Lower lobe of right lung (tissue), 2 donors: ENCODE data around the gene TXNDC2. TPM values are rescaled to one million over a fixed set of nuclear protein-coding genes. Genes with fewer than 3 reads are reported as not detected.
"Not testable (repeated sequence)": the region's sequence is repeated elsewhere in the genome, so short reads cannot be mapped to it uniquely, and the experiment has no call there.

Experiments used
- ATAC-seq, 2 donors: fragments of 200-7000 bp; cut with Tn5 transposase; one replicate each; pipeline ENCODE4 v1.9.1; 2020 to 2022; ENCODE audit warnings: mild to moderate bottlenecking in 2 of 2, moderate library complexity in 2 of 2
- DNase-seq: peaks from one replicate; pipeline ENCODE4 v3.0.0-alpha.2; 2020
- H3K27ac ChIP-seq: fragments of 200-600 bp; one replicate; pipeline ENCODE4 v1.8.0; 2022
- H3K27me3 ChIP-seq: fragments of 200-600 bp; one replicate; pipeline ENCODE4 v1.8.0; 2022; ENCODE audit warnings: low read depth
- H3K36me3 ChIP-seq: fragments of 200-600 bp; one replicate; pipeline ENCODE4 v1.8.0; 2022; ENCODE audit warnings: mild to moderate bottlenecking
- H3K4me1 ChIP-seq: fragments of 200-600 bp; one replicate; pipeline ENCODE4 v1.8.0; 2022
- H3K4me3 ChIP-seq: fragments of 200-600 bp; one replicate; pipeline ENCODE4 v1.8.0; 2022; ENCODE audit warnings: mild to moderate bottlenecking
- H3K9me3 ChIP-seq: fragments of 200-600 bp; one replicate; pipeline ENCODE4 v1.8.0; 2022
- intact Hi-C: fragments of 100-400 bp; cut with DNase I; formaldehyde crosslinking; loops from one replicate; pipeline ENCODE4 v1.11.0; 2022
- total RNA-seq: library from RNA; stranded (reverse); fragmentation: NEBNext Ultra II Directional; extraction: Animal tissue kit (Norgen Biotek cat#: 25700); gene quantifications from one replicate; pipeline ENCODE4 v1.2.1, GENCODE V29; 2021
- TF ChIP-seq, protein P1 (sequence below): fragments of 200-600 bp; IDR thresholded peaks from one replicate; pipeline ENCODE4 v1.8.0; 2022; ENCODE audit warnings: antibody characterized with exemption, mild to moderate bottlenecking
- donor health status: DM: no; HTN: yes; CAD: no; lungs with severe emphysema.

TXNDC2 gene
- total RNA-seq, 1 donor from 2014 or later = 0.12 TPM

DNA sequence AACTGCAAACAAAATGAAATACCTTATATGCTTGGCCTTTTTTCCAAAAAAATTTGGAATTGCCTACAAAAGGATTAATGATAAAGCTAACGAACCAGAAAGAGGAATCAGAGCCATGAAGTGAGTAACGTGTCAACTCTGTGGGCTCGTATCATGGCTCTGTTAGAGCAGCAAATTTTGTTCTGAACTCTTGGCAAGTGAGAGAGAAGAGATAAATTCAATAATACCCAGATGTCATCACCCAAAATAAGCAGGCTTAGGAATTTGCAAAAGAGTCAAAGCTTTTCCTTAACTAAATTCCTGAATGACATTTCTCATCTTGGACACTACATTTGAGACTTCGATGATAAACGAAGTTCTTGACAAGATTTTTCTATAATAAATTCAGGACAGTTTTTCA lies 4.4 kb downstream of the TXNDC2 start:
- no peak for DNase-seq
- no peak for ATAC-seq
- H3K27me3 ChIP-seq = no peaks in the 10 kb centered on the region
- H3K4me1 ChIP-seq = no peaks in the 10 kb centered on the region
- H3K36me3 ChIP-seq = no peaks in the 10 kb centered on the region
- TF ChIP-seq, protein P1, sequence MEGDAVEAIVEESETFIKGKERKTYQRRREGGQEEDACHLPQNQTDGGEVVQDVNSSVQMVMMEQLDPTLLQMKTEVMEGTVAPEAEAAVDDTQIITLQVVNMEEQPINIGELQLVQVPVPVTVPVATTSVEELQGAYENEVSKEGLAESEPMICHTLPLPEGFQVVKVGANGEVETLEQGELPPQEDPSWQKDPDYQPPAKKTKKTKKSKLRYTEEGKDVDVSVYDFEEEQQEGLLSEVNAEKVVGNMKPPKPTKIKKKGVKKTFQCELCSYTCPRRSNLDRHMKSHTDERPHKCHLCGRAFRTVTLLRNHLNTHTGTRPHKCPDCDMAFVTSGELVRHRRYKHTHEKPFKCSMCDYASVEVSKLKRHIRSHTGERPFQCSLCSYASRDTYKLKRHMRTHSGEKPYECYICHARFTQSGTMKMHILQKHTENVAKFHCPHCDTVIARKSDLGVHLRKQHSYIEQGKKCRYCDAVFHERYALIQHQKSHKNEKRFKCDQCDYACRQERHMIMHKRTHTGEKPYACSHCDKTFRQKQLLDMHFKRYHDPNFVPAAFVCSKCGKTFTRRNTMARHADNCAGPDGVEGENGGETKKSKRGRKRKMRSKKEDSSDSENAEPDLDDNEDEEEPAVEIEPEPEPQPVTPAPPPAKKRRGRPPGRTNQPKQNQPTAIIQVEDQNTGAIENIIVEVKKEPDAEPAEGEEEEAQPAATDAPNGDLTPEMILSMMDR = no peak
- H3K4me3 ChIP-seq = no peak overlapping the region
- no peak overlapping the region for H3K27ac ChIP-seq
- no peaks in the 10 kb centered on the region for H3K9me3 ChIP-seq
- intact Hi-C loops = no loop called here

DNA sequence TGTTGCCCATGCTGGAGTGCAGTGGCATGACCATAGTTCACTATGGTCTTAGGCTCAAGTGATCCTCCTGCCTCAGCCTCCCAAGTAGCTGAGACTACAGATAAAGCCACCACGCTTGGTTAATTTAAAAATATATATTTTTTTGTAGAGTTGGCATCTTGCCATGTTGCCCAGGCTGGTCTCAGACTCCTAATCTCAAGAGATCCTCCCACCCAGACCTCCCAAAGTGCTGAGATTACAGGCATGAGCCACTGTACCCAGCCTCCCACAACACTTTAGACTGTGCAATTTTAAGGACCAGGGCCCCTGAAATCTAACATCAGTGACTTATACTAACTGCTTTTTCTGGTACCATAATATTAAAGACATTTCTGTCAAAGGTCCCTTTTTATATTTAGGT lies 5.2 kb downstream of the TXNDC2 start:
- no peak for DNase-seq
- no peak for ATAC-seq

DNA sequence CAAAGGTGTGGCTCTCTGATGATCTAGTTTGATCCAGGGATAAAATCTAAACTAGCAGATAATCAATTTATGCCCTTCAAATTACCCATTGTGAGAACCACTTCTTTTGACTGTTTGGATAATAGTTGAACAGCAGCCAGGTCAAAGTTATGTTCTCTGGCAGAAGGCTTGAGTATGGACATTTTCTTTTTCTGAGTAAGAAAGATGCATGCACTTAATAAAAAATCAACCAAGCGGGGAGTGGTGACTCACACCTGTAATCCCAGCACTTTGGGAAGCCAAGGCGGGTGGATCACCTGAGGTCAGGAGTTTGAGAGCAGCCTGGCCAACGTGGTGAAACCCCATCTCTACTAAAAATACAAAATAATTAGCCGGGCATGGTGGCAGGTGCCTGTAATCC lies 5.7 kb downstream of the TXNDC2 start:
- ATAC-seq, H3K36me3 ChIP-seq, H3K9me3 ChIP-seq, DNase-seq, H3K4me1 ChIP-seq, intact Hi-C loops, H3K4me3 ChIP-seq, H3K27me3 ChIP-seq, H3K27ac ChIP-seq: not testable (repeated sequence)

More for the DNA sequence above, 5.2 kb downstream of the TXNDC2 start:
- no peaks in the 10 kb centered on the region for H3K4me1 ChIP-seq
- no peak overlapping the region for H3K27ac ChIP-seq
- H3K9me3 ChIP-seq = no peaks in the 10 kb centered on the region
- no peaks in the 10 kb centered on the region for H3K27me3 ChIP-seq
- H3K36me3 ChIP-seq = no peaks in the 10 kb centered on the region
- no peak overlapping the region for H3K4me3 ChIP-seq
- TF ChIP-seq, protein P1 = no peak
- intact Hi-C loops = no loop called here

DNA sequence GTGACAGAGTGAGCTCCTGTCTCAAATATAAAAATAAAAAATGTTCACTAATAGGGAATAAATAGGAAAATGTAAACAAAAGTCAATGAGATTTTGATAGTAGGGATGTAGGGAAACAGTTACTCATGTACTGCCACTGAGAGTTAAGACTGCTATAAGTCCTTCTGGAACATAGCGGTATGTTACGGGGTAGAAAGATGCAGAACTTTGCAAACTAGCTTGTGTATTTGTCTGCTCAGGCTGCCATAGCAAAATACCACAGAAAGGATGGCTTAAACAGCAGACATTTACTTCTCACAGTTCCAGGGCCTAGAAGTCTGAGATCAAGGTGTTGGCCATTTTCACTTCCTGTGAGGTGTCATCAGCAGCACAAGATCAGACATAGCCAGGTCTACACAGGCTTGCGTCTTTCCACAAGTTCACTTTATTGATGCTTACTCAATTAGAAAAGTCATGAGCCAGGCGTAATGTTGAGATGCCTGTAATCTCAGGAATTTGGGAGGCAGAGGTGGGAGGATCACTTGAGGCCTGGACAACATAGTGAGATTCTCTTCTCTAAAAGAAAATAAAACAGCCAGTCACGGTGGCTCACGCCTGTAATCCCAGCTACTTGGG lies 8.8 kb downstream of the TXNDC2 start:
- H3K9me3 ChIP-seq = no peaks in the 10 kb centered on the region
- no peak overlapping the region for H3K4me3 ChIP-seq
- H3K27ac ChIP-seq = no peak overlapping the region
- intact Hi-C loops = no loop called here
- no peak for DNase-seq
- no peak for ATAC-seq
- TF ChIP-seq, protein P1 = no peak
- no peaks in the 10 kb centered on the region for H3K27me3 ChIP-seq
- H3K4me1 ChIP-seq = no peaks in the 10 kb centered on the region
- no peaks in the 10 kb centered on the region for H3K36me3 ChIP-seq

DNA sequence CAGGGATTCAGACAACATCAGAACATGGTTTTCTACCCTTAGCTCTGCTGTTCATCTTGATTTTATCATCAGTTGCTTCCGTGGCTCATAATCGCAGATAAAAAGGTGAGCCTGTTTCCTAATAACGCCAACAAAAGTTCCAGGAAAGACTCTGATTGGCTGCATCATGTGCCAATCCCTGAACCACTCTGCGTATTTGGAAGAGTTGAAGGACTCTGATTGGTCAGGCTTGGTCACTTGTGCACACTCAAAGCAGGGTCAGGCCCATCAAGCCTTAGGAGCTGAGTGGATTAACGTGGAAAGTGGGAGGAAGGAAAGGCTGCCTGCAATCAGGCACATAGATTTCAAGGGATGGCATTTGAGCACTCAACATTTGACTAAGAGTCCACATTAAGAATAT lies 11.4 kb downstream of the TXNDC2 start:
- H3K27ac ChIP-seq = no peak overlapping the region

DNA sequence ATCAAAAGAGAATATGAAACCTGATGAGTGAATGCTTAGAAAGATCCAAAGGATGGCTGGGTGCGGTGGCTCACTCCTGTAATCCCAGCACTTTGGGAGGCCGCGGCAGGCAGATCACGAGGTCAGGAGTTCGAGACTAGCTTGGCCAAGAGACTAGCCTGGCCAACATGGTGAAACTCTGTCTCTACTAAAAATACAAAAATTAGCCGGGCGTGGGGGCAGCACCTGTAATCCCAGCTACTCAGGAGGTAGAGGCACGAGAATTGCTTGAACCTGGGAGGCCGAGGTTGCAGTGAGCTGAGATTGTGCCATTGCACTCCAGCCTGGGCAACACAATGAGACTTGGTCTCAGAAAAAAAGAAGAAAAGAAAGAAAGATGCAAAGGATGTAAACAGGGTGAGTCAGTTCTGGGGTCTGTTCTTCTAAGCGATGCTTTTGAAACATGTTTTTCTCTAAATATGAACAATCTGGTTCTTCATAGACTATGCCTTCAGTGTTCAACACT lies 12.1 kb downstream of the TXNDC2 start:
- intact Hi-C loops, H3K4me3 ChIP-seq, ATAC-seq, H3K9me3 ChIP-seq, H3K27me3 ChIP-seq, DNase-seq, H3K27ac ChIP-seq, H3K4me1 ChIP-seq, H3K36me3 ChIP-seq: not testable (repeated sequence)

More for the DNA sequence above, 11.4 kb downstream of the TXNDC2 start:
- intact Hi-C loops = no loop called here
- H3K36me3 ChIP-seq = no peaks in the 10 kb centered on the region
- no peak for DNase-seq
- no peaks in the 10 kb centered on the region for H3K27me3 ChIP-seq
- no peak overlapping the region for H3K4me3 ChIP-seq
- no peak for ATAC-seq
- TF ChIP-seq, protein P1 = no peak
- H3K4me1 ChIP-seq = no peaks in the 10 kb centered on the region
- no peaks in the 10 kb centered on the region for H3K9me3 ChIP-seq
